HG03354 (cell line): ENCODE data around the gene NDUFAF7.
"Not testable (repeated sequence)": the region's sequence is repeated elsewhere in the genome, so short reads cannot be mapped to it uniquely, and the experiment has no call there.

ENCODE experiments used
- ATAC-seq: cut with Tn5 transposase; IDR thresholded peaks from one replicate; pipeline ENCODE4 v1.9.1; 2021; ENCODE audit warnings: mild to moderate bottlenecking; ENCODE audit not compliant: unreplicated experiment, poor library complexity, severe bottlenecking

Gene NDUFAF7, protein sequence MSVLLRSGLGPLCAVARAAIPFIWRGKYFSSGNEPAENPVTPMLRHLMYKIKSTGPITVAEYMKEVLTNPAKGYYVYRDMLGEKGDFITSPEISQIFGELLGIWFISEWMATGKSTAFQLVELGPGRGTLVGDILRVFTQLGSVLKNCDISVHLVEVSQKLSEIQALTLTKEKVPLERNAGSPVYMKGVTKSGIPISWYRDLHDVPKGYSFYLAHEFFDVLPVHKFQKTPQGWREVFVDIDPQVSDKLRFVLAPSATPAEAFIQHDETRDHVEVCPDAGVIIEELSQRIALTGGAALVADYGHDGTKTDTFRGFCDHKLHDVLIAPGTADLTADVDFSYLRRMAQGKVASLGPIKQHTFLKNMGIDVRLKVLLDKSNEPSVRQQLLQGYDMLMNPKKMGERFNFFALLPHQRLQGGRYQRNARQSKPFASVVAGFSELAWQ

DNA sequence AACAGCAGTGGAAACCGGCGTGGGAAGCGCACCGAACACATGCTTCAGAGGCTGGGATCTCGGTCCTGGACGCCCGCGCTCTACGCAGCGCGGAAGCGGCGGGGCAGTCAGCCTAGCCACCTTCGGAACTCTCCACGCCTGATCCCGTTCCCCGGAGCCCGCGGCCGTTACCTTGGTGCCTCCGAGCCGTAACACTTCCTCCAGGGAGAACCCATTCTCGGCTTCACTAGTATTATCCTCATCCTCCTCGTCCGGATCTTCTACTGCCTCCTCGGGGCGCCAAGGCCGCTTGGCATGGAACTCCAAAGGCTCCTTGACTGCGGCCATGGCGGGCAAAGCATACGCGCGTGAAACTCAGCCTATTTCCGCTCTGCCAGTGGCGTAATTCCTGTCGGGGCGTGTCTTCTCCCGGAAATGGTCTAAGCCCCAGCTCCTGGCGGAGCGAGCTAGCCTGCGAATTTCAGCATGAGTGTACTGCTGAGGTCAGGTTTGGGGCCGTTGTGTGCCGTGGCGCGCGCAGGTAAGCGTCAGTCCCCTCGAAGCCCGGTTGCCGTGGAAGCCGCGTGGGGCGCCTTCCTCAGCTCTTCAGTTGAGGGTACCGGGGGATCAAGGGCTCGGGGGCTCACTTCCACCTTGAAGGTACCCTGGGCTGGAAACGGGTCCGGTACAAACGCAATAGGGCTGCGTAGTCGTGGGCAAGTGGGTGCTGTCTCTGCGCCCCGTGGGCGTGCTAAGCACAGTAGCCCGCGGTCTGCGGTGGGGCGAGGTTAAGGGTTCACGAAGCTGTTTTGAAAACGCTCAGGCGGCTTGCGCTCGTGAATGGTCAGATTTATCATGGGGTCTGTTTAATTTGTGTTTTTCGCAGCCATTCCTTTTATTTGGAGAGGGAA, at the start of gene NDUFAF7, which contains the start of gene CEBPZ:
NDUFAF7 (plus strand) TSS at position 418 of the 890 bp plus-strand sequence; CDS start at position 466, 48 bp downstream.
CEBPZ (minus strand) TSS at position 356 of the 890 bp plus-strand sequence; CDS start at position 327, 29 bp downstream.
- ATAC-seq: peak; percentile 91

DNA sequence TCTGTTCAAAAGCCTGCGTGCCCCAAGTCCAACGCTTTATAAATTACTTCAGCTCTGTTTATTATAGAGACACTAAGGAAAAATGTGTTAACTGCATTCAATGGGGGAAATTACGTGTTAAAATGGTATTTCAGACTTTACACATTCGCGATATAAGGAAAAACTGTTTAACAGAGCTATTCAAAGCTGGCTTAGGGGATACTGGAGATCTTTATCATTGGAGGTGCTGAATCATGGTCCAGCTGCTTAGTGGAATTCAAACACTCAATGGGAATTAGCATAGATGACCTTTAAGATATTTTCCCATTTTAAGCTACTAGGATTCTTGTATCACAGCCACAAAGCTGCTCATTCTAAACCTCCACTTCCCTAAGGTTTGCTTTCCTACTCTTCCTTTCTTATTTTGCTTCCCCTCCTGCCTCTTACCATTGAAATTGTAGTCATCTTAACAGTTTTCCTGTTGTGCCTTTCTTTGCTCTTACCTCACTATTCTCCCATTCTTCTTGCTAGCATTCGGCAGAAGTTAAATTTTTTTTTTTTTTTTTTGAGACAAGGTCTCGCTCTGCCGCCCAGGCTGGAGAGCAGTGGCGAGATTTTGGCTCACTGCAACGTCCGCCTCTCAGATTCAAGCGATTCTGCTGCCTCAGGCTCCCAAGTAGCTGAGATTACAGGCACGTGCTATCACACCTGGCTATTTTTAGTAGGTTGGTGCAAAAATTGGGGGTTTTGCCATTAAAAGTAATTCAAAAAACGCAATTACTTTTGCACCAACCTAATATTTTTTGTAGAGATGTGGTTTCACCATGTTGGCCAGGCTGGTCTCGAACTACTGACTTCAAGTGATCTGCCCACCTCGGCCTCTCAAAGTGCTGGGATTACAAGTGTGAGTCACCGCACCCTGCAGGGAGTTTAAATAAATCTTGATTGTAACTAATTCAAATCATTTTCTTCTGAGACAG, 49.5 kb upstream of the NDUFAF7 start:
- ATAC-seq: no peak

DNA sequence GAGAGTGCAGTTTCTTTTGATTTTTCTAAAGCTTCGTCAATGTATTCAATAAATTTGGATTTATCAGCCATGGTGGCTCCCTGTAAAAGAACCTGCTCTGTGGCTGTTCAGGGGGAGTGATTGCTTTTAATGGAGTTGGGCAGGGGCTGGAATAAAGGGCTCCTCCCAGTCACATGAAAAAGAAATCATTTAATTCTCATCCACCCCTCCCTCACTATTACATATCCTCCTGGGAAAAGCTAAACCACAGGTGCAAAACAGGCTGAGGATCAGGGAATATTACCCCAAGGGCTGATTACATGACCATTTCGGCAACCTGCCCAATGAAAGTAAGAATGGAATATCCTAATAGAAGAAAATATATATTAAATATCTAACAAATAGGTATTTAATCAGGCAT, 42.9 kb upstream of the NDUFAF7 start, which contains the start of gene SULT6B1:
SULT6B1 (minus strand) TSS at position 101 of the 400 bp plus-strand sequence; CDS start at position 71, 30 bp downstream.
- no peak for ATAC-seq

DNA sequence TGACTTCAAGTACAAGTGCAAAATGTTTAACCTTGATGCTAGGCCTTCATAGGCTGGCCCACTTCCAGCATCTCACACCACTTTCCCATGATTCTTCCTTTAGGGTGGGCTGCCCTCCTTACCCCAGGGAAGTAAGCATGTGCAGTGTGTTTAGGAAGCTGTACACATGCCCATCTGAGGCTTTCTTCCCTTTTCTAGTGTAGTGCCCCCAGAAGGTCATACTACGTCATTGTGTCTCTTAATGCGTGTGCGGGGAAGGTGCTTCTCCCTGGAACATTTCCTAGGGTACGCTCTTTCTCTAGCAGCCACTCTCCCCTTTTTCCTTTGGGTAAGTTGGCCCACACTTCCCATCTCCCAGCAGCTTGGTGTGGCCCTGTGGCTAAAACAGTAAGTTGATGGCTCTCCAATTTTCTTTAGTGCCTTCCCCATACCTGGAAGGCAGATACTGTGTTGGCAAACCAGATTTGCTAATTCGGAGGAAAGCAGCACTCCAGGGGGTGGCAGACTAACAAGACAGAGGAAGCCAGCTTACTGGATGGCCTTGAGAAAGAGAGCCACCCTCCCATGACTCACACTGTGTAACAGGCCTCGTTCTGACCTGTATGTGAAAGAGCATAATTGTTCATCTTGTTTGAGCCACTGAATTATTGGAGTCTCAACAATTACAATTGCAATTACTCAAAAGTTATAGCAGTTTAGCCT, 41.9 kb upstream of the NDUFAF7 start:
- ATAC-seq: no peak

DNA sequence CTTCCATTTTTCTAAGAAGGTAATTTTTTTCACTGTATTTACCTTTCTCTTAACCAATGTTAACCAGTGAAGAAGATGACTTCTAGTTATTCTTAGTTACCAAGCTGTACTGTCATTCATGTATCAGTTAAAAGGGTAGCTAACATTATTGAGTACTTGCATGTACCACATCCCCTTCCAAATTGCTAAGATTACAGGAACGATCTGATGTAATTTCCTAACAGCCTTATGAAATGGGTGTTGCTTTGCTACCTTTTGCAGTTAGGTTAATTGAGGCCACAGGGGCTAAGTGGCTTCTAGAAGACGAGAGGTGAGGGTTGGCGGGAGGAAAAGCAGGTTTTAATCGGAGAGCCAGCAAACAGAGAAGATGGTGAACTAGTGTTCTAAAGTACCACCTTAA, 41.2 kb upstream of the NDUFAF7 start:
- no peak for ATAC-seq

DNA sequence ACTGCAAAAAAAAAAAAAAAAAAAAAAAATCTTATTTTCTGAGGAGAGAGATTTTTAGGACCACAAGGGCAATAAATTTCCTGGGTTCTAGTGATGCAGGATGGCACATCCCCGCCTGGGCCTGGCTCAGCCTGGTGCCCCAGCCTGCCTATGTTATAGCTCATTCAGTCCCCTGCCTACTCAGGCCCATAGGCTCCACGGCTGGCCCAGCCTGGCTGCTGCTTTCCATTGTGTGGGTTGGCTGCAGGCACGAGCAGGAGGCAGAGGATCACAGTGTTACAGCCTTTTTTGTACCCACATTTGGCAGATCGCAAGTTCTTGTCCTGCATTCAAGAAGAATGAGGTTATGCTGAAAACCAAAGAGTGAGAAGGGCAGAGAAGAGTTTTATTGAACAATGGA, 40.2 kb upstream of the NDUFAF7 start:
- ATAC-seq: no peak

DNA sequence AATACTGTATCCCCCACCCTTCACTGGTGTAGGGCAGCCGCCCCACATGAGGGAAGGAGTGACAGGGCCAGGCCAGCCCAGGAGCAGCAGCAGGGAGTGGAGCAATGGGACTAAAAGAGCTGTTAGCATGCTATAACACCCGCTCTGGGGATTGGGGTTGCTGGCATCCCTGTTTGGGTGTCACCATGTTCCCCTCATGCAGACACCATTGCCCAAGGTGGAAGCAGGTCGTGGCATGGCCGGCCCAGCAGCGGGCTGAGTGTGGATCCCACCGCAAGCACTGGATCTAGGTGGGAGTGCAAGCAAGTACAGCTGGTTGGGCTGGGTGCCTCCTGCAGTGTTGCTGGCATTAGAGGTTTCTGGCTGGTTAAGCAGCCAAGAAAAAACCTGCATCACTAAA, 39.7 kb upstream of the NDUFAF7 start:
- ATAC-seq: no peak

DNA sequence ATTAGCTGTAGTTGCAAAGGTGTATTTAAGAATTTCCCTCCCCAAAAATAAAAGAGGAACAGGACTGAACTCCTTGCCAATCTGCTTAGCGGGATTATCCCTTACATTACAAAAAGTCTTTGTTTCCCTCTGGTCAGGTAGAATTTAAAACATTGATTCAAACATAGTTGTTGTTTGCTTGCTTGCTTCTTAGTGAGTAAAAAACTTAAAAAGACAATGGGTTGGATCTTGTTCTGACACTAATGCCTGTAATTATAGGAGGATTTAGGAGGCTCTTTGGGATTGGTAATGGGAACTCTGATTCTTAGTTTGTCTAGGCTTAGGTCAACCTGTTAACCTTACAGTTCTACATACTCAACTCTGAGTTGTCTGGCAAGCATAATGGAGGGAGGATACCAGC, 38.9 kb upstream of the NDUFAF7 start:
- ATAC-seq: no peak

DNA sequence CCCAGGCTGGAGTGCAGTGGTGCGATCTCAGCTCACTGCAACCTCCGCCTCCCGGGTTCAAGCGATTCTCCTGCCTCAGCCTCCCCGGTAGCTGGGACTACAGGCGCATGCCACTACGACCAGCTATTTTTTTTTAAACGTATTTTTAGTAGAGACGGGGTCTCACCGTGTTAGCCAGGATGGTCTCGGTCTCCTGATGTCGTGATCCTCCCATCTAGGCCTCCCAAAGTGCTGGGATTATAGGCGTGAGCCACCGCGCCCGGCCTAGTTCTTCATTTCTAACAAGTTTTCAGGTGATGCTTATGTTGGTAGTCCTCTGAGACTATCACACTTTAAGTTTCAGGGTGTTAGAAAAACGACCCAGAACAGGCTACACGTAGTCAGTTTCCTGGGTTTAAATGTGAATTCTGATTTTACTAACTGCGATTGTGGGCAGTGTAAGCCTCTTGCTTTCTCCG, 35.6 kb upstream of the NDUFAF7 start:
- not testable (repeated sequence) for ATAC-seq

DNA sequence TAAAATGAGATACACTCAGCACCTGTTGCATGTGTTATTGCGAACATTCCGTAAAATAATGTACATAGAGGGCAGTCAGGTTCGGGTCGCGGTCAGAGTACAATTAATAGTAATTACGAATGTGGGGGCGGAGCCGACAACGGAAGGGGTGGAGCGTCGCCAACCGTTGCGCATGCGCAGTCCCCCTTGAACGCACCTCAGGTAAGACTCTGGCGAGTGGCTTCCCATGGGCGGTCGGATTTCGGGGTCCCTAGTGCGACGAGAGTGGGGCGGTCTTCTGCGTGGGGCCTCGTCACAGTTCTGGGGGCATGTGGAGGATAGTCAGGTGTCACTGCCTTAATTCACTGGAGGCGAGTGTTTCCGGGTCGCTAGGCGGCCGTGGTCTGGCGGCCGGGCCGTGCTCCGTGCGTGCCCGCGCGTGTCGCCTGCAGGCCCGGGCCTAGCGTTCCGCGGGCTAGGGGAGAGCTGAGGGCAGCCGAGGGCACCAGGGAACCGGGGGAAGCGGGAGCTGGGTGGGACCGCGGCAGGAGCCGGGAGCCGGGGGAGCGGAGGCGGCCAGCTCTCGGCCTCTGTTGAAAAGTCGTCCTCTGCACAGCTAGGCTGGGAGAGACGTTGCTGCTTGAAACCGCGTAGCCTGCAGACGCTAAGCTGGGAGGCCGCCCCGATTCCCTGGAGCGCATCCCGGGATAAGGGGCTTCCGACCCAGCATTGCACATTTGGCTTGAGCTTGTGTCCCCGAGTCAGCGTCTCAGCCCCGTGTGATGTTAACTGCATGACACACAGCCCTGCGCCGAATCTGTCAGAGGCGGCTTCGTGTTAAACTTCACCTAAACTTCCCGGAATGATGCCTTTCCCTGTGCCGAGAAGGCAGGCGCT, 34.9 kb upstream of the NDUFAF7 start, which contains the start of gene CEBPZOS:
CEBPZOS (plus strand) TSS at position 177 of the 876 bp plus-strand sequence. CDS start 3,209 bp downstream, outside the sequence.
- ATAC-seq: peak; percentile 83

DNA sequence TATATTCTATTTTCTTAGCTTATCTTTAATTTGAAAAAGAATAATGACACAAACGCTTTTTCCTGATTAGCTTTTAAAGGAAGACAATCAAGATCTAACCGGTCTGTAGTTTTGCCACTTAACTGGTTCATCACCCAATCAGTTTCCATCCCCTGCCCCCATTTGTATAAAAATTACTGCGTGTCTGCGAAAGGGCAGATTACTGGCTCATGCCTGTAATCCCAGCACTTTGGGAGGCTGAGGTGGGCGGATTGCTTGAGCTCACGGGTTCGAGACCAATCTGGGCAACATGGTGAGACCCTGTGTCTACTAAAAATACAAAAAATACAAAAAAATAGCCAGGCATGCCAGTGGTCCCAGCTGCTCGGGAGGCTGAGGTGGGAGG, 32.8 kb upstream of the NDUFAF7 start:
- no peak for ATAC-seq

DNA sequence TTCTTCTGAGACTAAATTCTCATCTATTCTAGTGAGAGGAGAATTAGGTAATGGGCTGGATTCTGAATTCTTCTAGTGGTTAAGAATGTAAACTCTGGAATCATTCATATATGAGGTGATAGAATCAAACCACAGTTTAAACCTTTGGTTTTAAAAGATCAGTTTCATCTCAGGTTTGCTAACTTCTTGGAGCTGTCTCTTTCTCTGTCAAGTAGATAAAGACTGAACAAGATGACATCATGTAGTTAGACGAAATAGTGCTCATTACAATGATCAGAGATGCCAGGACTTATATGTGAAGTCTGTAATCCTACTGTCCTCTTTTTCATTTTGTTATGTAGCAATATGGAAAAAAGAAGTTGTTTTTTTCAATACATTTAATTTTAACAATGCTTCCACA, 30.2 kb upstream of the NDUFAF7 start:
- ATAC-seq: no peak

DNA sequence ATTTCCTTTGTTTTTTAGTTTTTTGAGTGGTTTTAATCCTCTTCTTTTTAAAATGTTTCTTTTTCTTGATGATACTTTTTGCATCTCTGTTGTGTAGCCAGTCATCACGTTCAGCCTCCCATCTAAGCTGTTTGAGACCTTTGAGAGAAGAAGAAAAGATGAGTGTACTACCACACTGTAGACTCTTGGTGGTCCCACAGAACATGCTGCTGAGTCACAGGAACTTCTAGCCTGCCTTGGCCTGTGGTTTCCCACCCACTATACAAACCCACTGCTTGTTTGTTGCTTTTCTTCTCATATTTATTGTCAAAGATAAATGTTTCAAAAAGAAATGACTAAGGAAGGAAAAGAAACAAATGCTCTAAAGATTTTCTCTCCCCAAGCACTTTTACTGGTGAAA, 29.7 kb upstream of the NDUFAF7 start:
- ATAC-seq: no peak

DNA sequence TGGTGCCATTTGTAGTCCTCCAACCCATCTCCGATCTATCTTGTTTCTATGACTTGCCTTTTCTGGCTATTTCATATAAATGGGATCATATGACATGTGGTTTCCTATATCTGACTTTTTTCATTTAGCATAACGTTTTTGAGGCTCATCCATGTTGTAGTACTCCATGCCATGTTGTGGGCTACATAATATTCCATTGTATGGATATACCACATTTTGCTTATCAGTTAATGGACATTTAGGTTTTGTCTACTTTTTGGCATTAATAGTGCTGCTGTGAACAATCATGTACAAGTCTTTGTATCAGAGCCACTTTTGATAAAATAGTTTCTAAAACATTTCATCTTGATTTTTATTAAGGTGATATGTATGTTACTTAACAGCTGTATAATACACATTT, 27.8 kb upstream of the NDUFAF7 start:
- ATAC-seq: no peak

DNA sequence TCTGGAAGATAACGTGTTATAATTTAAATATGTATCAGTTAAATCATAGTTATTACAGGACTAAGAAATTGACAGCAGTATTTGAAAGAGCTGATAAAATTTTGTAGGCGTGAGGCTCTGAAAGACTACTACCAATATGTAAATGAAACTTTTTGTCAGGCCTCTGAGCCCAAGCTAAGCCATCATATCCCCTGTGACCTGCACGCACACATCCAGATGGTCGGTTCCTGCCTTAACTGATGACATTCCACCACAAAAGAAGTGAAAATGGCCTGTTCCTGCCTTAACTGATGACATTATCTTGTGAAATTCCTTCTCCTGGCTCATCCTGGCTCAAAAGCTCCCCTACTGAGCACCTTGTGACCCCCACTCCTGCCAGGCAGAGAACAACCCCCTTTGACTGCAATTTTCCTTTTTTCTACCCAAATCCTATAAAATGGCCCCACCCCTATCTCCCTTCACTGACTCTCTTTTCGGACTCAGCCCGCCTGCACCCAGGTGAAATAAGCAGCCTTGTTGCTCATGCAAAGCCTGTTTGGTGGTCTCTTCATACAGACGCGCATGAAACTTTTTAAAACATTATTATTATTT, 26.3 kb upstream of the NDUFAF7 start:
- ATAC-seq: not testable (repeated sequence)

DNA sequence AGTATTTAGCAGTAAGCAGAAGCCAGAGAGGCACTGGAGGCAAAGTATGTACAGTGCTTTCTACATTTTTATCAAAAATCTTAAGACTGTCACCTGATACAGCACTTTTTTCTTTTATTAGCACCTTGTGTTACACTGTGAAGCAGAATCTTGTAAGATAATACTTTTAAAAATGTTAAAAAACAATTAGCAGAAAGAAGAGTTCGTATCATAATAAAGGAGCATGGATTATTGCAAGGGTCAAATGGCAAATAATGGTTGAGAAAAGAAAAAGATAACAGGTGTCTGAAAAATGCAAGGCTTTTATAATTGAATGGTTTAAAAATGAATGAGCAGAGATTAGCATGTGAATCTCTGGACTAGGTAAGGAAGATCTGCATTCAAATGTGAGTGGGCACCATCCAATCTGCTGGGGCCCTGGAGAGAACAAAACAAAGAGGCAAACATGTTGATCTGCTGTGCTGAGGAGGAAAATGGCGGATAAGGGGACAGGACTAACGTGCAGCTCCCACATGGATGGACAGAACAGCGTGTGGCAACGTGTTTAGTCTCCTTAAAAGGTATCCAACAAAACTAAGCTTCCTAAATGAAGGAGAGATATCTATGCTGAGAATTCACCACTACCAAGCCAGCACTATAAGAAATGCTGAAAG, 25.6 kb upstream of the NDUFAF7 start:
- no peak for ATAC-seq

DNA sequence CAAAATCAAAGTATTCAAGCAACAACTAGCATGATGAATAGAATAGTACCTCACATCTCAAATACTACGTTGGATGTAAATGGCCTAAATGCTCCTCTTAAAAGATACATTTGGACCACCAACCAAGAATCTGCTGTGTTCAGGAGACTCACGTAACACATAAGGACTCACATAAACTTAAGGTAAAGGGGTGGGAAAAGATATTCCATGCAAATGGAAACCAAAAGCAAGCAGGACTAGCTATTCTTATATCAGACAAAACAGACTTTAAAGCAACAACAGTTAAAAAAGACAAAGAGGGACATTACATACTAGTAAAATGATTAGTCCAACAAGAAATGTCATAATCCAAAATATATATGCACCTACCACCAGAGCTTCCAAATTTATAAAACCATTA, 24.7 kb upstream of the NDUFAF7 start:
- not testable (repeated sequence) for ATAC-seq
